Endothelial cell of umbilical vein (primary cell): Measurements from ENCODE around the gene RAB6B.

Source experiments
- EZH2 ChIP-seq: IDR thresholded peaks from 2 replicates; pipeline ENCODE4 v1.6.1; 2012; ENCODE audit warnings: borderline replicate concordance, low read depth, mild to moderate bottlenecking, moderate library complexity, low read length, inconsistent platforms; ENCODE audit not compliant: severe bottlenecking
- MYC ChIP-seq: IDR thresholded peaks from one replicate; pipeline ENCODE4 v1.6.1; 2011; ENCODE audit warnings: mild to moderate bottlenecking, low read depth, low read length
- POLR2A ChIP-seq: IDR thresholded peaks from 2 replicates; pipeline ENCODE4 v1.6.1; 2012; ENCODE audit warnings: low read depth, mild to moderate bottlenecking, control low read depth, low read length
- POLR2AphosphoS5 ChIP-seq: IDR thresholded peaks from 2 replicates; pipeline ENCODE4 v1.6.1; 2012; ENCODE audit warnings: low read depth, mild to moderate bottlenecking, control low read depth, low read length, moderate library complexity; ENCODE audit not compliant: insufficient read depth
- TF ChIP-seq, protein P1 (sequence below), 2 donors: IDR thresholded peaks; 1 replicate in 1 of 2; 2 replicates in 1 of 2; pipeline ENCODE4 v1.5.1; 2011; ENCODE audit warnings: low read length in 2 of 2, mild to moderate bottlenecking in 2 of 2, moderate library complexity in 2 of 2, control low read depth in 1 of 2, inconsistent platforms in 1 of 2, low read depth in 1 of 2; ENCODE audit not compliant: insufficient read depth in 1 of 2; ENCODE audit errors: extremely low read depth in 1 of 2

GRCh38 chr3:133869586-133869985, 26.1 kb downstream of the RAB6B start:
- TF ChIP-seq, protein P1, sequence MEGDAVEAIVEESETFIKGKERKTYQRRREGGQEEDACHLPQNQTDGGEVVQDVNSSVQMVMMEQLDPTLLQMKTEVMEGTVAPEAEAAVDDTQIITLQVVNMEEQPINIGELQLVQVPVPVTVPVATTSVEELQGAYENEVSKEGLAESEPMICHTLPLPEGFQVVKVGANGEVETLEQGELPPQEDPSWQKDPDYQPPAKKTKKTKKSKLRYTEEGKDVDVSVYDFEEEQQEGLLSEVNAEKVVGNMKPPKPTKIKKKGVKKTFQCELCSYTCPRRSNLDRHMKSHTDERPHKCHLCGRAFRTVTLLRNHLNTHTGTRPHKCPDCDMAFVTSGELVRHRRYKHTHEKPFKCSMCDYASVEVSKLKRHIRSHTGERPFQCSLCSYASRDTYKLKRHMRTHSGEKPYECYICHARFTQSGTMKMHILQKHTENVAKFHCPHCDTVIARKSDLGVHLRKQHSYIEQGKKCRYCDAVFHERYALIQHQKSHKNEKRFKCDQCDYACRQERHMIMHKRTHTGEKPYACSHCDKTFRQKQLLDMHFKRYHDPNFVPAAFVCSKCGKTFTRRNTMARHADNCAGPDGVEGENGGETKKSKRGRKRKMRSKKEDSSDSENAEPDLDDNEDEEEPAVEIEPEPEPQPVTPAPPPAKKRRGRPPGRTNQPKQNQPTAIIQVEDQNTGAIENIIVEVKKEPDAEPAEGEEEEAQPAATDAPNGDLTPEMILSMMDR (IDR thresholded peaks at IDR 0.05; ENCODE audit: extremely low read depth in 1 of 2, insufficient read depth in 1 of 2, low read depth in 1 of 2, low read length in 2 of 2) = no peak
- TF ChIP-seq MYC = no peak
- TF ChIP-seq POLR2AphosphoS5 = no peak
- TF ChIP-seq POLR2A = no peak
- no peak for TF ChIP-seq EZH2
